Measurements from ENCODE around the gene SPATA16. TPM values are rescaled to one million over a fixed set of nuclear protein-coding genes. Genes with fewer than 3 reads are reported as not detected.
"Not testable (repeated sequence)": the region's sequence is repeated elsewhere in the genome, so short reads cannot be mapped to it uniquely, and the experiment has no call there.

SPATA16 gene
- total RNA-seq, 1 donor from 2014 or later: 0.48 TPM

DNA sequence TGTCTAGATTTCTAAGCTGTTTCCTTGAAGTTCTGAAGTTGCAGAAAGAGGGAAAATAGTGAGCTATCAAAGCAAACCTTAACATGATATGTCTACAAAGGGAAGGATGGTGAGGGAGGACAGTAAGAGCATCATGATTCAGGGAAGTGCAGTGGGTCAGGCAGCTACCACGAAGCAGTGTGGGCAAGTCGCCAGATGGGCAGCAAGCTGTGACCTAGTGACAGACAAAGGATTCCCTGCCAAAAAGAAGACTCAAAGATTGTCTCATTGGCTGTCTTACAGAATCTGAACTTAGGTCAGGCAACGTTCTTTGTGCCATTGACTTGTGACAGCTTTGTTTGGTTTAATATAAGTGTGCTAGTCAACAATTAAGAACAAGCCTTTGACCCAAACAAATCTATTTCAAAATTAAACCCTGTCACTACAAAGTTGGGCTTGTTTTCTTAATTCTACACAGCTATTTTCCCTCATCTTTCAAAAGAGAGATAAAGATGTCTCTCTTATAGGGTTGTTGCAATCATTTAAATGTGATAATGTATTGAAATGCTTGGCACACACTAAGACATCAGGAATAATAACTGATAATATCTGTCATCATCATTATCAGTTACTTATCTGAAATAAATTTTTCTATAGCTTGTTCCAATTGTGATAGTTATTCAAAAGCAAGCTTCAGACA is 237.3 kb downstream of the SPATA16 start:
- DNase-seq (ENCODE audit: low spot score): no peak

DNA sequence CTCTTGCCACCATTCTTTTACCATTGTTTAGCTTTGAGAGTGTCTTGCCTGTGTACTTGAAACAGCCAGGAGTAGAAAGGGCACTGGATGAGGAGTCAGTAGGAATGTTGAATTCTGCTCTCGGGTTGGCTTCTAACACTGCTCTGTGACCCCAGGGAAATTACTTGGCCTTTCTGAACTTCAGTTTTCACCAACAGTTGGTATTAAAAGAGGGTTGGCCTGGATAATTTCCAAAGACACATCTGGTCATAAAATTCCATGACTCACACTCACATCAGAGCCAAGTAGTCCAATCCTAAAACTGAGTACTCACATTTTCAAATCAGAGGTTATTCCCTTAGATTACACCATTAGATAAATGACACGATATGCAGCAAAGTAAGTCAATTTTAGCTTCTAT is 248.9 kb downstream of the SPATA16 start:
- DNase-seq (ENCODE audit: low spot score): peak; percentile 50

DNA sequence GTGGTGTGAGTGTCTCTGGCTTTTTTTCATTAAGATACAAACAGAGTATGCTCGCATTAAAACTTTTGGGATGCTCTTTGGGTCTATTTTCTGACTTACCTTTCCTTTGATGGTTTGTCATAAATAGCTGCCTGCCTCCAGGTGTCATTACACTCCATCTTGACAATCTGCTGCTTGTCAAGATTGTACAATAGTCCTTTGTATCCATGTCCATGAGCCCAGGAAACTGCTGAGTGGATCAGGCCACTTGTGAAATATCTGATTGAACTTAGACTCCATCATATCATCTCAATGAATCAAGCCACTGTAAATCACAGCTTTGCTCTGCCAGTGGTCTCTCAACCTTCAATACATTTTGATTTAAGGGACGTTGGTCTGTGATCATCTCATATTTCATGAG is 255.3 kb downstream of the SPATA16 start:
- DNase-seq (ENCODE audit: low spot score): no peak

DNA sequence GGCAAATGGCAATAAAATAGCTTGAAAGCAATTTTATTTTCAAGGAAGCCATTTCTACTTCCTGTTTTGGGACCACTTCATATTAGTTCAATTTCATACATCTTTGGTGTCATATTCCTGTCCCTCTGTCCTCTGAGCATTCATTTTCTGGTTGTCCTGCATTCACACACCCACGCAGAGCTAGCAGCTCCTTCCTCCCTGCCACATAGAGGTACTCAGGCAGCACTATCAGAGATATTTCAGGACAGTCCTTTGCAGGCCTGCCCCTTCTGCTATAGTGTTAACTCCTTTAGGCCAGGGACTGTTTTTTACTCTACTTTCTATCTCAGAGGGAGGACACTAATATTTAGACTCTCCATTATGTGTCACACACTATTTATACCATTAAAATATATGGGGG is 258.5 kb downstream of the SPATA16 start:
- DNase-seq (ENCODE audit: low spot score): no peak

DNA sequence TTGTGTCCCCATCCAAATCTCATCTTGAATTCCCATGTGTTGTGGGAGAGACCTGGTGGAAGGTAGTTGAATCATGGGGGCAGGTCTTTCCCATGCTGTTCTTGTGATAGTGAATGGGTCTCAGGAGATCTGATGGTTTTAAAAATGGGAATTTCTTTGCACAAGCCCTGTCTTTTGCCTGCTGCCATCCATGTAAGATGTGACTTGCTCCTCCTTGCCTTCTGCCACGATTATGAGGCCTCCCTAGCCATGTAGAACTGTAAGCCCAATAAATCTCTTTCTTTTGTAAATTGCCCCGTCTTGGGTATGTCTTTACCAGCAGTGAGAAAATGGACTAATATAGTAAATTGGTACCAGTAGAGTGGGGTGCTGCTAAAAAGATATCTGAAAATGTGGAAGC is 261.7 kb downstream of the SPATA16 start:
- not testable (repeated sequence) for DNase-seq (ENCODE audit: low spot score)

DNA sequence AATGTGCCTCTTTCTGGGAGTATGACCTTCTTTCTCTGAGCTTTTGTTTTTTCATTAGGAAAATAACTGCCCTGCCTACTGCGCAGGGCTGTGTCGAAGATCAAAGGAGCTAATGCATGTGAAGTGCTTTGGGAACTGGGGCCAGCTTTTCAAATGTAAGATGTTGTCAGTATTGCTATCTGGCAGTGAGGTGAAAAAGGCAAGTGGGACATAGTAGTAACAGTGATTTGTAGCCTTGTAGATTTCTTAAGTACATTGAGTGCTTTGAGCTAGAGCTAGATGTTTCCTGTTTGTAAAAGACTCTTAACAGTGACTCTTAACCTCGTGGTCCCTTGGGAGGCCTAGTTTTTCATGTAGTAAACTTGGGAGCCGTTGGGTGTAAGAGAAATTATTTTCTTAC is 264.0 kb downstream of the SPATA16 start:
- peak; percentile 33 for DNase-seq (ENCODE audit: low spot score)

DNA sequence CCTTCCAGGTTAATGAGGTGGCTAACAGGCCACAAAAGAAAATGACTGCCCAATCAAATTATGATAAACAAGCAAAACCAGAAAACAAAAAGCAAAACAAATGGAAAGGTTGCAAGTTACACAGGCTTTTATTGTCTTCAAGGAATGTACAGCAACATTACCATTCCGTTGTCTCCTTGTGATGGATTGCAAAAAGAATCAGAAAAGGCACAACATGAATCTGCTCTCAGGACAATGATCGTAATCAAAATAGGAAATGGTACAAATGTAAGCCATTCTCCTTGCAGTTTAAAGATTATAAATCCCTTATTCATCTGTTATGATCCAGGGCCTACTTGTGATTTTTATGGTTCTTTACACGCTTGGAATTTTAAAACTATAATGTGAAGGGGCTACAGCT is 264.7 kb downstream of the SPATA16 start:
- no peak for DNase-seq (ENCODE audit: low spot score)

DNA sequence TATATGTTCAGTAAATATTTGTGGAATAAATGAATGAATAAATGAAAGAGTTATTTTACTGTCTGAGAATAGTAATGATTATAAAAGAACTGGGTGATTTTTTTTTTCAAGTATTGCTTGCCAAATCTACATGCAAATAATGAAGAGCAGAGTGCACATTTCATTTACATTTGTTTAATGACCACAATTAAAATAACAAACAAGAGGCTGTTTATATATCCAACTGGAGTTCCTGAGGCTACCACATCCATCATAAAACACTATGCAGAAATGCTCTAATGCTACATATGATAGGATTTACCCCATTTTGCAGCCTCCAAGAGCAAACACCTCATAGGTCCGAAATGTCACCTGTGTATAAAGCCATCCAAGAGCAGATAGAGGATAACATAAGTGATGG is 266.0 kb downstream of the SPATA16 start:
- no peak for DNase-seq (ENCODE audit: low spot score)

DNA sequence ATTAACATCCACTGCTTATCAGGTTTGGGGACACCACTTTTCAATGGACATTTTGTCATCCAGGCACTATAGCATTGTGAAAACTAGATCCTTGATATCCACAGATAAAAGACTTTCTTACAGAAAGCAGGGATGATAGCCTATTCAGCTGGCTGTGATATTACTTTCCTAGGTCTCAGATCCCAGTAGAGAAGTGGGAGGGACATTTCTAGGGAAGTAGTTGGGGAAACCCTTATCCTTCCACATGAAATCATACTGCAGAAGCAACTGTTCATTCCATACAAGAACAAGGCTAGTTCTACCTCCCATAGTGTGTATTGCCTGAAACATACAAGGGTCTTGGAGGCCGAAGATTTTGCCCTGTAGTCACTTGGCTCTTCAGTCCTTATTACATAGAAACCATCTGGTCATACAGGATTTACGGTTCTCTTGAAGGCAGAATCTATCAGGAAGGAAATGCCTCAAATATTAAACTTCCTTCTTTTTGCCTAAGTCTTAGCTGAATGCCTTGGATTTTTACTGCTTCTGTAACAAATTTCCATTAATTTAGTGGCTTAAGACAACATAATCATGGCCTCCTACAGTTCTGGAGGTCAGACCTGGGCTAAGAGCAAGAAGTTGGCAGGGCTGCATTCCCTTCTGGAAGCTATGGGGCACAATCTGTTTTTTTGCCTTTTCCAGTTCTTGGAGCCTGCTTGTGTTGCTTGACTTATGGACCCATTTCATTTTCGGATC is 271.1 kb downstream of the SPATA16 start:
- peak; percentile 15 for DNase-seq (ENCODE audit: low spot score)

DNA sequence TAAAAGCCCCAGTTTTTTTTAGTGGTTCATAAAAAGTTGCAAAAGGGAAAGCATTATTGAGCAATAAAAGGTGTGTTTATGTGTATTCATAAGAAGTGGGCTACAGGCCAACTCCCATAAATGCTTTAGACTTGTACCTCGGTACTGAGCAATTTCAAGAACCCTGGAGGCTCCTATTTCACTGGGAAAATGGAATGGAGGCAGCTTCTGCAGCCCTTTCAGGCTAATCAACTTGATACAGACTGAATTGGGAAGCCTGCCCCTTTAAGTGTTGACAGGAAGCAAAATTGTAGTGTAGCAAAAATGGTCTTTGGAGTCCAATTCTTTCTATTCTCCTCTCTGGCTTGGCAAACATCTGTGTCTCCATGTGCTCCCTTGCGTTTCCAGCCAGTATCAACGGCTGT is 271.7 kb downstream of the SPATA16 start:
- DNase-seq (ENCODE audit: low spot score): no peak

DNA sequence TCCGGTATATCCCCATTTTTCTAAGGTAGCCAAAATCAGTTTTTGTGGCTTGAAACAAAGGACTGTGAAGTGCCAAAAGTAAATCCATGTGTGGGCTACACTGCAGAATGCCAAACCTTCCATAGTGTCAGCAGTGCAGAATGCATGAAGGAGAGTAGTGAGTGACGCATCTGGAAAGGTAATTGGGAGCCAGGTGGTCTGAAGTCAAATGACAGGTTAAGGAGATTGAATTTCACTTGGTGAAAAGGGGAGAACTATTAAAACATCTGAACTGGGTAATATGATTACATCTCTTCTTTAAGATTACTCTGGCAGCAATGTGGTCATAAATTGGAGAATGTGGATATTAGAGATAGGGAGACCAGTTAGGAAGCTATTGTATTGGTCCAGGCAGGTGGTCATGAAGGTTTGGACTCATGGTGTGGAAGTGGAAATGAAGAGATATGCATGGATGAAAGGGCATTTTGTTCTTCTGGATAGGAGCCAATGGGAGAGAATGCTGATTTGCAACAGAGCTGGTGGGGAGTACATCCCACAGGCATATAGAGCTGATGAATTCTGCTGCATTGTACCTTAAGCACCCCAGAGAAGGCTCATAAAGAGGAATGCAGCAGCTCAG is 272.3 kb downstream of the SPATA16 start:
- no peak for DNase-seq (ENCODE audit: low spot score)

DNA sequence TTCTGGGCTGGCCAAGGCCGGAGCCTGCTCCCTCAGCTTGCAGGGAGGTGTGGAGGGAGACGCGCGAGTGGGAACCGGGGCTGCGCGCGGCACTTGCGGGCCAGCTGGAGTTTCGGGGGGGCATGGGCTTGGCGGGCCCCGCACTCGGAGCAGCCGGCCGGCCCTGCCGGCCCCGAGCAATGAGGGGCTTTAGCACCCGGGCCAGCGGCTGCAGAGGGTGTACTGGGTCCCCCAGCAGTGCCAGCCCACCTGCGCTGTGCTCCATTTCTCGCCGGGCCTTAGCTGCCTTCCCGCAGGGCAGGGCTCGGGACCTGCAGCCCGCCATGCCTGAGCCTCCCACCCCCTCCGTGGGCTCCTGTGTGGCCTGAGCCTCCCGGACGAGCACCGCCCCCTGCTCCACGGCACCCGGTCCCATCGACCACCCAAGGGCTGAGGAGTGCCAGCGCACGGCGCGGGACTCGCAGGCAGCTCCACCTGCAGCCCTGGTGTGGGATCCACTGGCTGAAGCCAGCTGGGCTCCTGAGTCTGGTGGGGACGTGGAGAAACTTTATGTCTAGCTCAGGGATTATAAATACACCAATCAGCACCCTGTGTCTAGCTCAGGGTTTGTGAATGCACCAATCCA is 274.2 kb downstream of the SPATA16 start:
- DNase-seq (ENCODE audit: low spot score): not testable (repeated sequence)

DNA sequence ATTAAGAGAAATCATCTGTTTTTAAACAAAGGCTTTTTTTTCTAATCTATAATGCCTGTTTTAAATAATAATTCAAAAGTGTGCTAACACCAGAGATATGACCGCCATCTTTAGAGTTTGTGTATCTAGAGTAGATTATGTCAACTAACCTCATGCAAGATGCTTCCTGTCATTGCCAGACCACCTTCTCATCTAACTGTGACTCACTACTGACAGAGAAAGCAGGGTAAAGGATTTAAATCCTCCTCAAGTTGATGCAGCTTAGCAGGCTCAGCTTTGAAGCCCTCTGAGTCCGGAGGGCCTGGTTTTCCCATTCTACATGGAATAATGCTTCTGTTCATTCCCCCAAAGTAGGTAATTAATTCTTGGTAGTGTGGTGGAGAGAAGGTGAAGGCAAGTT is 282.0 kb downstream of the SPATA16 start:
- peak; percentile 64 for DNase-seq (ENCODE audit: low spot score)

DNA sequence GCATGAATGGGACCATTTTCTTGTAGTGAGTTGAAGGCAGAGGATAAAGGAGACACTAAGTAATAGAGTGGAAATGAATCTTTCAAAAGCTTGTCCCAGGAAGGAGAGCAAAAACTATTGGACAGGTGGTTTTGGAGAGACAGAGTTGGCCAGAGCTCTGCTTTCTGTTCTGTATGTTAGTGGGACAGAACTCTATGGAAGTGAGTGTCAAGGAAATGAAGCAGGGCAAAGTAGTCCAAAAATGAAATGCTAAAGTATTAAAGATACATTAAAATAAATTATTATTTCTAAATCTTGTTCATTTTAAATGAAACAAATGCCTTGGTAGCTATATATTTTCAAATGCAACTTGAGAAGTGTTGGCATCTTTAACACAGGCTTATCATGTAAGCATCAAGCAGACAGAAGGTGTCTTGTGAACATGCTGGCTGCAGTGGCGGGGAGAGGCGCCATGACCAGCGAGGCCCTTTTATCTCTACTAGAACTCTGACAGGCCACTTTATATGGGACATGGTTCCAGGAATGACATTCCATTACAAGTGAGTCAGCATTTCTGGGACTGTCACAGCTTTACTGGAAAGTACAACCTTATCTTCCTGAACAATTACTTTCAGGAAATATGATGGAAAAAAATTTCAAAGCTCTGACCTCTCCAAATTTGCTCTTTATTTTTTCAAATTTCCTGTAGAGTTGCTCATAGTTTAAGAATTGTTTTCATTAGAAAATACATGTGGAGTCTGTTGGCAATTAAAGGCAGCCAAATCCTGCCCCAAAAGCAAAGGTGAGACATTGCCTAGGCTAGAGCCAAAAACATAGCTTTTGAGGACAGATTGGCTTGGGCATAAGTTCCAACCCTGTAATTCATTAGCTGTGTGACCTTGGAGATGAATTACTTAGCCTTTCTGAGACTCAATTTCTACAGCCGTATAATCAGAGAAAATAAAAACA is 284.0 kb downstream of the SPATA16 start:
- peak; percentile 26 for DNase-seq (ENCODE audit: low spot score)

DNA sequence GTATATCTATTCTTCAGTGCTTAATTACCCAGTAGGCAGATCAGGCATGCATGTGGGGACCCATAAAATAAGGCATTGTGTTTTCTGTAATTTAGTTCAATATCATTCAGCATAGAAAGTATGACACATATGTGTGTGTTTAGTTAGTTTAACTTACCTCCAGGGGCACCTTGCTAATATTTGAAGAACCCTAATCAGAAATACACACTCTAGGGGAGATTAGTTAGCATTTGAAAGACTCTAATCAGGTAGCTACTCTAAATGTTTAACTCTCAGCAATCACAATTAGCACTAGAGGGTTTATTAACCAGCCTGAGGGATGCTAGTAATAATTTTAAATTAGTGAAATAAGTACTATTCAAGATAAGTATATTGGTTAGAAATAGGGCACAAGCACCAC is 286.0 kb downstream of the SPATA16 start:
- DNase-seq (ENCODE audit: low spot score): no peak

DNA sequence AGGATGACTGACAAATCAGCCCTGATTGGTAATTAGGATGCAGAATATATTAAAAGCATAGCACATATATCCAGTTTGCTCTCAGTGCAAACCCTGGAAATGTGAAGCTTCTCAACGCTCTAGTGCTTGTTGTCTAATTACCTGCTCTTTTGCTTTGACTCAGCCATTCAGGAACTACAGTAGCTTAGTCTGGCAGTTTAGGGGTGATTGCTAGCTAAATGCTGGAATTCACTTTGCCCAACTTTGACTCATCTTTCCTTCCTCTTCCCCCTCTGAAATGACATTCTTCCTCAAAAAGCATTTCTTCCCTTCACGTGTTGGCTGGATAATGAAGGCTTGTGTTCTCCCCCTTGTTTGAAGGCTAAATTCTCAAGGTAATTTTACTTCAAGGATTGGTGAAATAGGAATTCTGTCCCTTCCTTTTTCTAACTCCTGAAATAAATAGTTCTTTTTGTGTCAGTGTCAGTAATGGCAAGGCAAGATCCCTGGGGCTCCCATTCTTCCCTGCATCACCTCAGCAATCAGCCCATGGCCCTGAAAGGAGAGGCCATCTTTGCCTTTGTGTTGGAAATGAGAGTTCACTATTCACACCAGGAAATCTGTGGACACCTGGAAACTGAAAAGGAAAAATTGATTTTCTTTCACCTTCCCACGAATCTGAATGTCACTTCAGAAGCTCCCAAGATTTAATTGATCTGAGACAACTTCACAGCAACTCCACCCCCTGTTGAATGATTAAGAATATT is 286.9 kb downstream of the SPATA16 start:
- no peak for DNase-seq (ENCODE audit: low spot score)

DNA sequence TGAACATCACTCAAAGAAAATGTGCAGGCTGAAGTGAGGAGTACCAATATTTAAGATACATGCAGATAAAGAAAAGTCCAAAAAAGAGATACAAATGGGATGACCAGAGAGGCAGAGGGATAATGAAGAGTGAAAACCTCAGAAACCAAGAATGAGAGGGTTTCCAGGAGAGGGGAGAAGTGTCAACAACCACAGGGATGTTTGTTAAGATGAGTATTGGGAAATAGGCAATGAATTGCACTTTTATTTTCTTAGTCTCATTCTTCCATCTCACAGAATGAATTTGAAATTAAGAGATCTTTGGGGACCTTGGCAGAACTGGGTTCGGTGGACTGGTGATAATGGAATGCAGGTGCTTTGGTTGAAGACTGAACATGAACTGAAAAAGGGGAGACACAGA is 288.0 kb downstream of the SPATA16 start:
- no peak for DNase-seq (ENCODE audit: low spot score)

DNA sequence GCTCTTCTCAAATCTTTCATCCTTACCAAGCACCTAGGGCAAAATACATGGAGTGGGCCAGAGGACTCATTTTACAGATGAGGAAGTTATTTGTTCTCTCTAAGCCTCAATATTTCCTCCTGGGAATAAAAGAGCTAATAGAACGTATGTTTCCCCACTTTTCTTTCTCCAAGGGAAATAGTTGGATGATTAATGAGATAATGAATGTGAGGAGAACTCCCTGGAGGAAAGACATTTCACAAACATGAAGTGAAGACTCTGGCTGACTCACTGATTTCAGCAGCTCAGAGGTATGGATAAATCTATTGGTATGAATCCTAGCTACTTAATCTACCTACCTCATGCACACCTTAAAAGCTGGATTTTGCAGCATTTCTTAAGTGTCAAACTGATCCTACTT is 292.1 kb downstream of the SPATA16 start:
- no peak for DNase-seq (ENCODE audit: low spot score)

DNA sequence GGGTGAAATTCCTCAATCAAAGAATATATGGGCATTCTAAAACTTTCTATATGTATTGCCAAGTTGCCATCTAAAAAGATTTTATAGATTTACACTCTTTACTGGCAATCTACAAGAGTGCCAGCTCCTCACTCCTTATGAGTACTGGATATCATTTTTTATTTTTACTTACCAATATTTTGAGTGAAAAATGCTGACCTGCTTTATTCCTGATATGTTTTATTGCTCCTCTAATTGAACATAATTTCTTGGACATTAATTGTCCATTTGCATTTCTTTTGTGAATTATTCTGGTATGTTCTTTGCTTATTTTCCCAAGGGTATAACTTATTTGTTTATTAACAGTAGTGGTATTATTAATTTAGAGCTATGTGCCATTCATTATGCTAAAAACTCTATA is 293.7 kb downstream of the SPATA16 start:
- DNase-seq (ENCODE audit: low spot score): no peak

DNA sequence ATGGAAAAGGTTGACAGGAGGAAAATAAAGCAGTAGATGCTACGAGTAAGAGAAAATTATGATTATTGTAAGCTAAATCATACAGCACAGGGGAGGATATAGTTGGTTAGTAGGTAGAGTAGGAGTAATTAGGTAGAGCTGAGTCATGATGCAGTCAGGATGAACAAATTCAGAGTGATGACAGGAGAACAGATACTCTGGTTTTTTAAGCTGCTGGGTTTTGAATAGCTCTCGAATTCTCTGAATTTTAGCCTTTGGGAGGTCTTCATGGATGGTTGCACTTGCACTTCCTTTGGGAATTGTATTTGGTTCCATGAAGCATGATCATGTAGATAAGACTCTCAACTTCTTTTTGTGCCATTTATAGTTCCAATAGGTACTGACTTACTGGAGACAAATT is 294.3 kb downstream of the SPATA16 start:
- DNase-seq (ENCODE audit: low spot score): no peak

DNA sequence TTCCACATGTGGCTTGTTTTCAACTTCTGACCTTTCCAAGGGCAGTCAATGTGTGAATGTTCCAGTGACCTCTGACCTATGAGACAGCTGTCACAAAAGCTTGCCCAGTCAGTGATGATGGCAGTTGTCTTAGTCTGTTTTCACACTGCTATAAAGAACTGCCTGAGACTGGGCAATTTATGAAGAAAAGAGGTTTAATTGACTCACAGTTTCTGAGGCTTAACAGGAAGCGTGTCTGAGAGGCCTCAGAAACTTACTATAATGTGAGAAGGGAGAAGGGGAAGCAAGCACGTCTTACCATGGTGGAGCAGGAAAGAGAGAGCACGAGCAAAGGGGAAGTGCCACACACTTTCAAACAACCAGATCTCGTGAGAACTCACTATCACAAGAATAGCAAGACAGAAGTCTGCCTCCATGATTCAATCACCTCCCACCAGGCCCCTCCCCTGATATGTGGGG is 294.9 kb downstream of the SPATA16 start:
- no peak for DNase-seq (ENCODE audit: low spot score)
